HG03045 (cell line): ENCODE data around the gene DCAF17.
A peak's percentile ranks its signal among the peaks of the same experiment; 100 is the strongest.
"Not testable (repeated sequence)": the region's sequence is repeated elsewhere in the genome, so short reads cannot be mapped to it uniquely, and the experiment has no call there.

Source experiments
- ATAC-seq: cut with Tn5 transposase; IDR thresholded peaks from one replicate; pipeline ENCODE4 v1.9.1; 2021; ENCODE audit warnings: mild to moderate bottlenecking, moderate library complexity; ENCODE audit not compliant: unreplicated experiment

DCAF17 gene

DNA sequence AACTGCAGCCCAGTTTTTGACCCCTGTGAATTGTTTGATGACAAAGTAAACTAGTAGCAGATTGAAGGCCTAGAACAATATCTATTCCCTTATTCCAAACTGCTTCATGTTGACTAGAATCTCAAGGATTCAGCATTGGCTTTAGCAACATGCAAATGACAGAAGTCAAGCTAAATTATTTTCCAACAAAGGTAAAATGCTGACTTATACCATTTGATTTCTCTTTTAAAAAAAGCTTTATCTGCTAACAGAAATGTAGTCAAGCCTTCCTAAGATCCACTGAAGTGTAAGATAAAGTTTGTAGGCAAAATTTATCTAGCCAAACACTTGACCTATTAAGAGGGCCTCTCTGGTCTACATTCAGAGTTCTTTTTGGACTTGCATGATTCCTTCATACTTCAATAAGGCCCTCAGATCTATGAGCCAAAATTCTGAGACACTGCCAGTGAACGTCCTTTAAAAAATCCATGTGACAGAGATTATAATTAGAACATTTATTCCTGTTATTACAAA lies 78.7 kb downstream of the DCAF17 start:
- ATAC-seq, result no peak

DNA sequence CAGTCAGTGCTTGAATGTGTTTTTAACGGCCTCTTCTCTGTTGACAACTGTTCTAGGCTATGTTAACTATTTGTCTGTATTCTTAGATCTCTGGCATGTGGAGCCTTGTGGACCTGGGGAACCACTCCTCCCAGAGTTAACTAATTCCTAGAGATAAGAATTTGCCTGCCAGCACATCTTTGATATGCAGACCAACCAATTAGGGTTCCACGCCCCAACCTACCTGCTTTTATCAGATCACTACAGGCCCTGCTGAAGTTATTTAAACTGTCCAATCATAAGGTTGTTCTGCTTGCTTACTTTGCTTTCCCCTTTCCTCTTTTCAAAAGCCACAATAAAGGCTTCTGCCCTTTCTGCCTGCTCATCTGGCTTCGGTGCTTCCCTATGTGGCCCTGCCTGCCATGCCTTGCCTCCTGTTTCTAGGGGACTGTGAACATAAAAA lies 79.7 kb downstream of the DCAF17 start:
- no peak for ATAC-seq

DNA sequence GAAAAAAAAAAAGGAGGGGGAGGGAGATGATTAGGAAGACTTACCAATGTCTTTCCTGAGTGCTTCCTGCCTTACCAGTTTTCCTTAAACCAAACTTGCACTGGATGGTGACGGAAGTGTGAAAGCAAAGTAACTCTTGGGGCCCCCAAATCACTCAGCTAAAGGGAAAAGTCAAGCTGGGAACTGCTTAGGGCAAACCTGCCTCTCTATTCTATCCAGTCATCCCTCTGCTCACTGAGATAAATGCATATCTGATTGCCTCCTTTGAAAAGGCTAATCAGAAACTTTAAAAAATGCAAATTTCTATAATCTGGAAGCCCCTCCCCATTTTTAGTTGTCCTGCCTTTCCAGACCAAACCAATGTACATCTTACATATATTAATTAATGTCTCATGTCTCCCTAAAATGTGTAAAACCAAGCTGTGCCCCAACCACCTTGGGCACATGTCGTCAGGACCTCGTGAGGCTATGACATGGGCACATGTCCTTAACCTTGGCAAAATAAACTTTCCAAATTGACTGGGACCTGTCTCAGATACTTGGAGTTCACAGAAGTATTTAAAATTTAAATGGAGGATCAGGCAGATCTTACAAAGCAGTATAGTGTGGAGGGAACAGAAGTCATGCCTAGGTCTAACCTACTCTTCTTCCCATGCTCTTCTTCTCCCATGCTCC lies 81.0 kb downstream of the DCAF17 start:
- no peak for ATAC-seq

DNA sequence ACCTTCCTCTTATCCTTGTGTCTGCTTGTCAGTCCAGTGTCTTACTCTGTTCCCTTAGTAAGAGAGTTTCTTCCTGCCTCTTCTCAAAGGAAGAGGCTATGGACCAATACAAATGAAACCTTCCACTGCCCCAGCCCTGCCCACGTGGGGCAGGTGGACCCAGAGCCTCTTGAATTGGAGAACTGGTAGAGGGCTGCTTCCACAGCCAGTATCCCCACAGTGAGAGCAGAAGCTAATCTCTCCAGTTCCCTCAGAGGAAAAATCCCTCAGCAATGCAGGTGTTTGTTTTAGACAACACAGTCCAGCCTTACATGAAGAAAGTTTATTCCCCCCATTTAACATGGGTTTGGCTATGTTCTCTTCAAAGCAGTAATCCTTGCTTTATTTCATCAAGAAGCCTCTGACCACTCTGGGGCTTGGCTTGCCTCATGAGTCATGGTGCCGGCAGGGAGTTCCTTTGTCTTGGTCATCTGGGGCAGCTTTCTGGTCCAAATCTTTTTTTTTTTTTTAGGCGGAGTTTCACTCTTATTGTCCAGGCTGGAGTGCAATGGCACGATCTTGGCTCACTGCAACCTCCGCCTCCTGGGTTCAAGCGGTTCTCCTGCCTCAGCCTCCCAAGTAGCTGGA lies 81.8 kb downstream of the DCAF17 start:
- ATAC-seq, result no peak

DNA sequence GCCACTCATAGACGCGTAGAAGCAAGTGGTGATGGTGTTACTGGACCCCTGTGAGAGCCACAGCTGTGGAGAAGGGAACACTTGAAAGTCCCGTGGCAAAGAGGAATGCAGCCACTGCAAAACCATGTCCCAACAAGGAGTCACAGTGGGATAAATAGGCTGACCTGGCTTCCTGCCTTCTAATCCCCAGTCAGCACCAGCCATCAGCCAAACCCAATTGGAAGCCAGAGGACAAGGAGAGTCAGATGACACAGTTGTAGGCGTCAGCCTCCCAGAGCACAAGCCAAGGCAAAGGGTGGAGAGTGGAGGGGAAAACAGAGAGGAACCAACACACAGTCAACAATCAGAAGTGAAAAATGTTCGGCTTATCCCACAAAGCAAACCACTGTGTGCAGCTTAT lies 82.8 kb downstream of the DCAF17 start:
- no peak for ATAC-seq

DNA sequence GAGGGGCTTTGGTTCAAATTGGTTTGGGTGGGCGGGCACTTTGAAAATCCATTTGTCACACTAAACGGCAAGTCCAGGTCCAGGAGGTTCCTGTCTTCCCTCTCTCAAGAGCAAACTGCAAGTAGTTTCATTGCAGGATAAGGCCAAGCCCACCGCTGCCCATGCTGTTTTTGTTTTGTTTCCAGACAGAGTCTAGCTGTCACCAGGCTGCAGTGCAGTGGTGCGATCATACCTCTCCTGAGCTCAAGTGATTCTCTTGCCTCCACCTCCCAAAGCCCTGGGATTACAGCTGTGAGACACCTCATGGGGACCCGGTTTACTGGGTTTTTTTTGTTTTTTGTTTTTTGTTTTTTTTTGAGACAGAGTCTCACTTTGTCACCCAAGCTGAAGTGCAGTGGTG lies 86.4 kb downstream of the DCAF17 start:
- ATAC-seq, result no peak

DNA sequence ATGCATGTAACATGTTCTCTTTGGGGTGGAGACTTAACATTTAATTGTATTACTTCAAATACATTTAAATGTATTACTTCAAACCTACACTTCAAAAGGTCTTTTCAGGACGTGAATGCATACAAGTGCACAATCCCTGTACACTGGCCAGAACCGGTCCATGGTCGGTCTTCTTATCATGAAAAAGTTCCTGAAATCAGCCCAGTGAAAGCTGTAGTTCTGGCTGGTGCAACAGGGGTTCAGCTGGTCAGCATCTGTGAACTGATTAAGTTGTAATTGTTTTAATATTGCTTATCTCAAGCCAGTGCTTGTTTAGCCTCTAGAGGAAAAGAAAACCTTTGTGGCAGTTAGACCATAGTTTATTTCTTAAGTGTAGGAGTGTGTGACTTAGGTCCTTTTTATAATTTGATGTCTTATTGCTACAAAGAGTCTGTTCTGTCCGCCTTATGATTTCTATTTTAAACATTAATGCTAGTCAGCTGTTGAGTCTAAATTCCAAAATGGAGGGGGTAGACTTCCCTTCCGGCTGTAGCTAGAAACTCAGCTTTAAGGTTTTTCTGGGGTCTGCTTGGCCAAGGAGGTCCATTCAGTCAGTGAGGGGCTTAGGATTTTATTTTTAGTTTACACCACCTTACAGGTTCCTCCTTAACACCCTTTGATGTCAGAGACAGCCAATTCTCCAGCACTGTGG lies 87.5 kb downstream of the DCAF17 start:
- no peak for ATAC-seq

DNA sequence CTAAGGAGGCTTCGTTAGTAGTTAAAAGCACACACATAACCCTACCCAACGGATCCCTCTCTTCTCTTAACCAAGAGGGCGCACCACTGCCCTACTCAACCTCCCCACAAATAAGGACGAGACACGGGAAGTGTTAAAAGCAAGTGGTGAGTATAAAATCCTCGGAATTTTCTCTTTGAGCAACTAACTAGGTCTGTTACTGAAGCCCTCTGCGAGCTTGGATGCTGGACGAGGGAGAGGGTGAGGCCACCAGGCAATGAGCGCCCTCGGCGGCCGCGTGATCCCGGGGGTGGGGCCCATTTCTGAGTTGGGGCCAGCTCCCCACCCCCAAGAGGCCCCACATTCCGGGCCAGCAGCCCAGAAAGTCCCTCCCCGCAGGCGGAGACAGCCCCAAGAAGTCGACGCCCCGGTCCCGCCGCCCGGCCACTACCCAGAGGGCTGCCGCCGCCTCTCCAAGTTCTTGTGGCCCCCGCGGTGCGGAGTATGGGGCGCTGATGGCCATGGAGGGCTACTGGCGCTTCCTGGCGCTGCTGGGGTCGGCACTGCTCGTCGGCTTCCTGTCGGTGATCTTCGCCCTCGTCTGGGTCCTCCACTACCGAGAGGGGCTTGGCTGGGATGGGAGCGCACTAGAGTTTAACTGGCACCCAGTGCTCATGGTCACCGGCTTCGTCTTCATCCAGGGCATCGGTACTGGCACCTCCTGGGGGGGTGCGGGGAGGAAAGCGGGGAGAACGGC lies 88.2 kb downstream of the DCAF17 start, which contains the start of gene CYBRD1:
Gene CYBRD1 (plus strand): TSS at position 423 of the 736 bp plus-strand sequence. CDS start 72 bp downstream, at position 495.
- peak; percentile 53 for ATAC-seq

DNA sequence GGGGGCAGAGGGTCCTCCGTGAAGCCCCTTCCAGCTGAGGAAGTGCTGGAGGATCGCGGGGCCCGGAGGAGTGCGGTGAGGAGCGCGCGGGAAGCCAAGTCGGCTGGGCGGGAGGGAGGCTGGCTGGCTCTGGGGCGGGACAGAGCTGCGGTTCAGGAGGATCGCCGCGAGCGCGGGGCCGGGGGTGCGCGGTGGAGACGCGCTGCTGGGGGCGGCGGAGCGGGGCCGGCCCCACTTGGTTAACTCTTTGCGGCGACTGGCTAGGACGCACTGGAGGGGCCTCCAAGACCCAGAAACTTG lies 88.7 kb downstream of the DCAF17 start:
- peak; percentile 35 for ATAC-seq

DNA sequence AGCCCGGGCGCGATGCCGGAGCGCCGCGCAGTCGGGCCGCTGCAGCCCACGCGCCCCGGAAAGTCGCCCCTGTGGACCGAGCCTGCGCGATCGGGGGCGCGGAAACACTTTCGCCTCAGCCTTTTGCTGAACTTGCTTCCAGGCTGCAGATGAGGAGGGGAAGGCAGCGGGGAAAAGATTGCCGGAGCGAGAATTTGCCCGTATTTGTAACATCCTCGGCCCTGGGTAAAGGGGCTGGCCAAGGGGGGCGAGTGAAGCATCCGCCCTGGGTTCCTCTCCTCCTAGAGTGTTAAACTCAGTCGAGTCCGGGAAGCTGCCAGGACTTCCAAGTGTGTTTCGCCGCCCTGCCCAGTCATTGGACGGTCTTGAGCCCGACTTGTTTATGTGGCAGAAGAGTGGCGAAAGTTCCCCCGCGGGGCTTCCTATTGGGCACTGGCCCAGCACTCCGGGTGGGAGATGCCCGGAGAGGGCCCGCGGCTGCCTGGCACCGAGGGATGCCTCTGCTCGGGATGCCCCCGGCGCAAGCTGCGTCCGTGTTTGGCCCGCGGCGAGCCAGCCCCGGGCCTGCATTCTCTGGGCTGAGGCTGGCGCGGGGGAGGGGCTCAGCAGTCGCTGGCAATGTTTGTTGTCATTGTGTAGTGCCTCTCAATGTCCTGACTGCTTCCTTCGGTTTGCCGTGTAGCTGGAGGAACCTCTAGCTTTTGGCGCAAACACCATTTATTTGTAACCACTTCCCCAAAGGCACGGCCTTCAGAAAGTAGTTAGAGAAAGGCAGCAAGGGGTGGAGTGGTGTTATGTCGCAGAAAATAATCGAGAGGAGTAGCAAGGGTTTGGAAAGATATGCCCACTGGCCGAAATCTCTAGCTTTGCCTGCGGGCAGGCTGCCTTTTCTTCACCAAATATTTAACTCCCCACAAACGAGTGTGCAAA lies 89.3 kb downstream of the DCAF17 start:
- peak; percentile 38 for ATAC-seq

DNA sequence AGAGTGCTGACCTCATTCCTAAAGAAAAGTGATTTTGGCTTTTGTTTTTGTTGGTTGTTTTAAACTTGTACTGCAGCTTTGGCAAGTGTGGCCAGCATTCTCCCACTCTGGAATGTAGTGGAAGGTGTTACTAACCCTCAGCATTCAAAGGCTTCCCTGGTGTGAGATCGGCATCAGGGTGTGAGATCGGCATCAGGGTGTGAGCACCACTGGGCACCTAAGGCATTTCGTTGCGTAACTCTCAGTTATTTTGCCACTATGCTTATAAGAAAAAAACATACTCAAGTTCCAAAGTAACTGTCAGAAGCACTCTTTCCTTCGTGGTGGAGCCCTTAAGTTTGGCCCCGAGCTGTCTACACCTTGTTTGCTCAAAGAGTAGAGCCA lies 90.0 kb downstream of the DCAF17 start:
- ATAC-seq, result no peak

DNA sequence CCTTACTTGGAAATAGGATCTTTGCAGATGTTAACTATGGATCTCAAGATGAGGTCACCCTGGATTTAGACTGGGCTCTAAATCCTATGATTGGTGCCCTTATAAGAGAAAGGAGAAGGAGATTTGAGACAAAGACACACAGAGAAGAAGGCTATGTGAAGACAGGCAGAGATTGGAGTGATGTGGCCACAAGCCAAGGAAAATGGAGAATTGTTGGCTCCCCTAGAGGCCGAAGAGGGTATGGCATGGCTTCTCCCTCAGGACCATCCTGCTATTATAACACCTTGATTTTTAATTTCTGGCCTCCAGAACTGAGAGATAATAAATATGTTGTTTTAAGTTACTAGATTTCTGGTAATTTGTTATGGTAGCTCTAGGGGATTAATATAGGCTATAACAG lies 95.9 kb downstream of the DCAF17 start:
- no peak for ATAC-seq

DNA sequence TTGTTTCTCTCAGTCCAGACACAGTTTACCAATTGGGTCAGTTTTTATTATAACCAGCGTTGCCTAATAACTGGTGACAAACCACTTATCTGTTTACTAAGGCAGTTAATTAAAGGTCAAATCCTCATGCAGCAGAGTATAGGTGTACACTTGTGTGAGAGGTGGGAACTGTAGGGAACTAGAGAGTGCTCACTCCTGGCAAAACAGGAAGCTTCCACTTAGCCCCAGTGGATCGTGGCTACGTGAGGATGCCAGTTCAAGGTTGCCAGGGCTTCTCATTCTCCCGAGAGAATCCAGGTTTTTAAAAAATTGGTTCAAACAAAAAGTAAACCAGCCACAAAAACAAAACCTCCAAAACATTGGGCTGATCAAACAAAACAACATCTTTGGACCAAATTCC lies 96.4 kb downstream of the DCAF17 start:
- no peak for ATAC-seq

DNA sequence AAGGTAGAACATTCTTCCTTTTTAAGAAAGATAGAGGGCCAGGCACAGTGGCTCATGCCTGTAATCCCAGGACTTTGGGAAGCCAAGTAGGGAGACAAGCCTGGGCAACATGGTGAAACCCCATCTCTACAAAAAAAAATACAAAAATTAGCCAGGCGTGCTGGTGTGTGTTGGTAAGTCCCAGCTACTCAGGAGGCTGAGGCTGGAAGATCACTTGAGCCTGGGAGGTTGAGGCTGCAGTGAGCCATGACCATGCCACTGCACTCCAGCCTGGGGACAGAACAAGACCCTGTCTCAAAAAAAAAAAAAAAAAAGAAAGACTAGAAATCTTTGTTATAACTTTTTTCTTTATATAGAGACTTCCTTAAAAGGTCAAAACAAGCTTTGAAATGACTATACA lies 96.8 kb downstream of the DCAF17 start:
- ATAC-seq, result not testable (repeated sequence)

DNA sequence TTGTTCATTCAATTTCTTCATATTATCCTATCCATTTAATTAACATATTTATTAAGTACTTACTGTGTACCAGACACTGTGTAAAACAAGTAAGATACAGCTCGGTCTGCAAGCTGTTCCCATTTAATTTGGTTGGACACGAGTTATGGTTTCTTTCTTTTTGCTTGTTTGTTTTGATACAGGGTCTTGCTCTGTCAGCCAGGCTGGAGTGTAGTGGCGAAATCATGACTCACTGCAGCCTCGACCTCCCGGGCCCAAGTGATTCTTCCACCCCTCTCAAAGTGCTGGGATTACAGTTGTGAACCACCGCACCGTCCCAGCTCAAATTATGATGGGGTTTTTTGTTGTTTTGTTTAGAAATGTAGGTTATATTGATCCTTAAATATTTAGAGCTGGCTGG lies 97.3 kb downstream of the DCAF17 start:
- no peak for ATAC-seq

DNA sequence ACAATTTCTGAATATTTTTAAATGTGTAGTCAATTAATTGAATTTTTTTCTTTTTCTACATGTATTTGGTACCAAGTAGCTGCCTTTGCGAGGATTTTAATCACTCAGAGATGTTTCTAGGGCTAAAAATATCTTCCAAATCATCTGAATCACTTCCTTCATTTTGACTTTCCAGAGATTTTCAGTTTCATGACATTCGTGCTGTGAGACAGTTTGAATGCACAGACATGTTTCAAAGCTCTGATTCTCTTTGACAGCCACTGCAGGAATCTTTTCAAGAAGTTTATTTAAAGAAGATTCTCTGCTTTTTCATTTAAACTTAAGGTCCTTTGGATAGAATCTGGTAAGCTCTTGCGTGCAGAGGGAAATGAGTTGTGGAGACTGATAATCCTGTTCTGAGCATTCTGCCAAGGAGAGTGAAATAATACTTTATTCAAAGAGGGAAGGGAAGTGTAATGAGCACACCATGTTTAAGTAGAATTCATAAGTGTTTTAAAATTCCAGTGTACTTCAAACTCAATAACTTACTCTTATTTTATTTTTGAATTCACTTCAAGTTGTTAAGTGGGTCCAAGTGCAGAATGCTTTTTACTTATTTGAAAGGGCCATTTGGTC lies 97.9 kb downstream of the DCAF17 start:
- no peak for ATAC-seq

DNA sequence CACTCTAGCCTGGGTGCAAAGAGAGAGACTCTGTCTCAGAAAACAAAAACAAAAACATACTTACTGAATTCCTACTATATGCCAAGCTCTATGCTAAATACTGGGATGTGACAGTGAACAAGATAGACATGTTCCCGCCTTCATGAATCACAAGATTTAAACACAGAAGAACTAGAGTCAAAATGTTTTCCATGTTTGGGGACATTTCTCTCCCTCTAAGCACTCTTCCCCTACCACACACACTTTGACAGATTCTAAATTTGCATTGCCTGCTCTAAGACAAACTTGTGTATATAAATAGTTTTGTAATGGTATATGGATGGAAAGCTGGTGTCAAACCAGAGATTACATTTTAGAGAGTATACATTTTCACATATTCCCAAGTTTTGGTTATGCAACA lies 99.3 kb downstream of the DCAF17 start:
- ATAC-seq, result no peak
